ENCODE results near the gene C11orf97. TPM values are rescaled to one million over a fixed set of nuclear protein-coding genes. Genes with fewer than 3 reads are reported as not detected.

Gene C11orf97
- total RNA-seq (ENCODE audit: low replicate concordance): not detected in 2 replicates
- long read RNA-seq: 0 reads

- peak; percentile 80 for DNase-seq (ENCODE audit: extremely low spot score, unreplicated experiment)
- Mint-ChIP-seq H3K9me3 (no peaks in the 10 kb centered on the region), H3K36me3 (no peaks in the 10 kb centered on the region), H3K27me3 (peaks cover 24% of the 10 kb centered on the region), H3K27ac (no peak within 1 kb of the TSS), H3K4me1 (ENCODE audit: unreplicated experiment) (peaks cover 6% of the 10 kb centered on the region), H3K4me3 (peak within 1 kb of the TSS; percentile 90)
- no peak for TF ChIP-seq CTCF (conservative IDR thresholded peaks at IDR 0.05)
These were observed at the start of gene C11orf97 for GRCh38 chr11:94511932-94512781. Gene C11orf97, plus strand, starts transcription at chr11:94512461. Its CDS starts 68 bp downstream, at chr11:94512529.

- no peaks in the 10 kb centered on the region for H3K27me3 Mint-ChIP-seq
- no peaks in the 10 kb centered on the region for H3K9me3 Mint-ChIP-seq
- no peak overlapping the region for H3K4me3 Mint-ChIP-seq
- no peak for TF ChIP-seq CTCF (conservative IDR thresholded peaks at IDR 0.05)
- H3K36me3 Mint-ChIP-seq: peaks cover 26% of the 10 kb centered on the region
- H3K4me1 Mint-ChIP-seq (ENCODE audit: unreplicated experiment): no peaks in the 10 kb centered on the region
- no peak overlapping the region for H3K27ac Mint-ChIP-seq
- no peak for DNase-seq (ENCODE audit: extremely low spot score, unreplicated experiment)
These were observed 42.8 kb upstream of the C11orf97 start for GRCh38 chr11:94469416-94469815.

GRCh38 chr11:94472916-94473799 is 39.1 kb upstream of the C11orf97 start:
- no peak overlapping the region for H3K4me3 Mint-ChIP-seq
- H3K4me1 Mint-ChIP-seq (ENCODE audit: unreplicated experiment): peaks cover 6% of the 10 kb centered on the region
- H3K27me3 Mint-ChIP-seq: no peaks in the 10 kb centered on the region
- peaks cover 20% of the 10 kb centered on the region for H3K36me3 Mint-ChIP-seq
- DNase-seq (ENCODE audit: extremely low spot score, unreplicated experiment): no peak
- no peaks in the 10 kb centered on the region for H3K9me3 Mint-ChIP-seq
- H3K27ac Mint-ChIP-seq: no peak overlapping the region
- TF ChIP-seq CTCF (conservative IDR thresholded peaks at IDR 0.05): no peak

- Mint-ChIP-seq H3K9me3 (no peaks in the 10 kb centered on the region), H3K4me1 (ENCODE audit: unreplicated experiment) (peaks cover 6% of the 10 kb centered on the region), H3K27me3 (no peaks in the 10 kb centered on the region), H3K27ac (peak overlapping the region; percentile 10), H3K36me3 (peaks cover 35% of the 10 kb centered on the region), H3K4me3 (peak overlapping the region; percentile 49)
- DNase-seq (ENCODE audit: extremely low spot score, unreplicated experiment): no peak
- no peak for TF ChIP-seq CTCF (conservative IDR thresholded peaks at IDR 0.05)
These were observed 34.6 kb upstream of the C11orf97 start for GRCh38 chr11:94477624-94478023.

GRCh38 chr11:94481342-94481741 is 30.9 kb upstream of the C11orf97 start:
- H3K4me3 Mint-ChIP-seq: no peak overlapping the region
- no peak for DNase-seq (ENCODE audit: extremely low spot score, unreplicated experiment)
- H3K9me3 Mint-ChIP-seq: no peaks in the 10 kb centered on the region
- no peak for TF ChIP-seq CTCF (conservative IDR thresholded peaks at IDR 0.05)
- peaks cover 6% of the 10 kb centered on the region for H3K4me1 Mint-ChIP-seq (ENCODE audit: unreplicated experiment)
- no peaks in the 10 kb centered on the region for H3K27me3 Mint-ChIP-seq
- H3K27ac Mint-ChIP-seq: no peak overlapping the region
- H3K36me3 Mint-ChIP-seq: peaks cover 31% of the 10 kb centered on the region
